NB4 (cell line): ENCODE measurements around the gene WDR36.

Source experiments
- DNase-seq: peaks from one replicate; pipeline ENCODE4 v3.0.0; 2010; ENCODE audit warnings: low read depth
- H3K4me3 ChIP-seq: one replicate; pipeline ENCODE4 v1.5.1; 2011; ENCODE audit warnings: mild to moderate bottlenecking, low read depth, low read length, moderate library complexity
- MYC ChIP-seq: IDR thresholded peaks from 2 replicates; pipeline ENCODE4 v1.6.1; 2011; ENCODE audit warnings: low read depth, low read length
- POLR2A ChIP-seq: IDR thresholded peaks from 2 replicates; pipeline ENCODE4 v1.6.1; 2011; ENCODE audit warnings: mild to moderate bottlenecking; ENCODE audit not compliant: insufficient read length; ENCODE audit errors: extremely low read depth
- TF ChIP-seq, protein P1 (sequence below): IDR thresholded peaks from 2 replicates; pipeline ENCODE4 v1.6.1; 2011; ENCODE audit warnings: low read depth, low read length
- TF ChIP-seq, protein P2 (sequence below): IDR thresholded peaks from one replicate; pipeline ENCODE4 v1.5.1; 2012; ENCODE audit warnings: low read depth, low read length

Gene WDR36

DNA sequence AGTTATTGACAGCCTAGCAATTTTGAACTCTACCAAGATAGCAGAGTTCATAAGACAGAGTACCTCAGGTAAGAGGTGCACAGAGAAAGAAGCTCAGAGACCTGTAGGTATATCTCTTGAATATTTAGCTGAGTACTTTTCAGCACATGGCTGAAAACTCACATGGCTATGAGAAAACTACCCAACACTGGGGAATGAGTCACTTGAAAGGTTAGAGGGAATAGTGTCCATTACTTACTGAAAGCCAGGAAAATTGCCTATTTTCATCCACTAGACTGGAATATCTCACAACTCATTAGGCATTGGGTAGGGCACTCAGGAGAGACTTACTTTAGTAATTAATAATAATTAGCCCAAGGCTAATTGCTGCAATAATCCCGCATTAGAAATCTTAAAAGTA, 12.3 kb upstream of the WDR36 start:
- DNase-seq: no peak
- H3K4me3 ChIP-seq: no peak overlapping the region
- TF ChIP-seq MYC (no peak), POLR2A (no peak)
- TF ChIP-seq, protein P1, sequence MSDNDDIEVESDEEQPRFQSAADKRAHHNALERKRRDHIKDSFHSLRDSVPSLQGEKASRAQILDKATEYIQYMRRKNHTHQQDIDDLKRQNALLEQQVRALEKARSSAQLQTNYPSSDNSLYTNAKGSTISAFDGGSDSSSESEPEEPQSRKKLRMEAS: no peak
- TF ChIP-seq, protein P2, sequence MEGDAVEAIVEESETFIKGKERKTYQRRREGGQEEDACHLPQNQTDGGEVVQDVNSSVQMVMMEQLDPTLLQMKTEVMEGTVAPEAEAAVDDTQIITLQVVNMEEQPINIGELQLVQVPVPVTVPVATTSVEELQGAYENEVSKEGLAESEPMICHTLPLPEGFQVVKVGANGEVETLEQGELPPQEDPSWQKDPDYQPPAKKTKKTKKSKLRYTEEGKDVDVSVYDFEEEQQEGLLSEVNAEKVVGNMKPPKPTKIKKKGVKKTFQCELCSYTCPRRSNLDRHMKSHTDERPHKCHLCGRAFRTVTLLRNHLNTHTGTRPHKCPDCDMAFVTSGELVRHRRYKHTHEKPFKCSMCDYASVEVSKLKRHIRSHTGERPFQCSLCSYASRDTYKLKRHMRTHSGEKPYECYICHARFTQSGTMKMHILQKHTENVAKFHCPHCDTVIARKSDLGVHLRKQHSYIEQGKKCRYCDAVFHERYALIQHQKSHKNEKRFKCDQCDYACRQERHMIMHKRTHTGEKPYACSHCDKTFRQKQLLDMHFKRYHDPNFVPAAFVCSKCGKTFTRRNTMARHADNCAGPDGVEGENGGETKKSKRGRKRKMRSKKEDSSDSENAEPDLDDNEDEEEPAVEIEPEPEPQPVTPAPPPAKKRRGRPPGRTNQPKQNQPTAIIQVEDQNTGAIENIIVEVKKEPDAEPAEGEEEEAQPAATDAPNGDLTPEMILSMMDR: no peak

DNA sequence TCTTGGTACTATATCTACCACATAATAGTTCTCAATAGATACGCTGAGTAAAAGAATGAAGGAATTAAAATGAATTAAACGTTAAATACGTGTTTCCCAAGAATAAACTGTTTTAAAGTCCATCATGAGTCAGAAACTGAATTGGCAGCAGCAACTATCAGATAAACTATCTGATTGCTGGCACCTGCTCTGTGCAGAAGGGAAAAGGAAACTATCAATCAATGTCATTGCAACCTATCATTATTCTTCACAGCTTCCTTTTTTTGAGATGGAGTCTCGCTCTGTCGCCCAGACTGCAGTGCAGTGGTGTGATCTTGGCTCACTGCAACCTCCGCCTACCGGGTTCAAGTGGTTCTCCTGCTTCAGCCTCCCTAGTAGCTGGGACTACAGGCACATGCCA, 8.8 kb upstream of the WDR36 start:
- TF ChIP-seq, protein P2: no peak
- TF ChIP-seq POLR2A: no peak
- TF ChIP-seq, protein P1: no peak
- TF ChIP-seq MYC: no peak
- no peak for DNase-seq

DNA sequence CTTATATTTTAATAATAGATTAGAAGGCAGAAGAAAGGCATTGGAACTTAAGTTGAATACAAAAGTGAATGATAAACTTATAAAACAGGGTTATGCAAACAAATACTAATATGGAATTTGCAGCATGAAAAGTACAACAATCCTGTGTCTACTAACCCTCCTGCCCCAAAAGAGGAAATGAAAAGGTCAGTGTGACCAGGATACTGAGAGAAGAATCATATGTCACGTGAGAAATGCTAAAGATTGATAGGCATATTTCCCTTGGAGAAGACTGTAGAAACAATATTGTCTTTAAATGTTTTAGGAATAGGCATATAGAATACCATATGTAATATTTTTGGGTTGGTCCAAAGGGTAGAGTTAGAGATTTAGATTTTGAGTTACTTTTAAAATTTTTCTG, 3.8 kb downstream of the WDR36 start:
- no peak for DNase-seq
- TF ChIP-seq, protein P1: no peak
- TF ChIP-seq POLR2A (no peak), MYC (no peak)
- TF ChIP-seq, protein P2: no peak
- no peak overlapping the region for H3K4me3 ChIP-seq

More for the DNA sequence above, 8.8 kb upstream of the WDR36 start:
- H3K4me3 ChIP-seq: no peak overlapping the region

DNA sequence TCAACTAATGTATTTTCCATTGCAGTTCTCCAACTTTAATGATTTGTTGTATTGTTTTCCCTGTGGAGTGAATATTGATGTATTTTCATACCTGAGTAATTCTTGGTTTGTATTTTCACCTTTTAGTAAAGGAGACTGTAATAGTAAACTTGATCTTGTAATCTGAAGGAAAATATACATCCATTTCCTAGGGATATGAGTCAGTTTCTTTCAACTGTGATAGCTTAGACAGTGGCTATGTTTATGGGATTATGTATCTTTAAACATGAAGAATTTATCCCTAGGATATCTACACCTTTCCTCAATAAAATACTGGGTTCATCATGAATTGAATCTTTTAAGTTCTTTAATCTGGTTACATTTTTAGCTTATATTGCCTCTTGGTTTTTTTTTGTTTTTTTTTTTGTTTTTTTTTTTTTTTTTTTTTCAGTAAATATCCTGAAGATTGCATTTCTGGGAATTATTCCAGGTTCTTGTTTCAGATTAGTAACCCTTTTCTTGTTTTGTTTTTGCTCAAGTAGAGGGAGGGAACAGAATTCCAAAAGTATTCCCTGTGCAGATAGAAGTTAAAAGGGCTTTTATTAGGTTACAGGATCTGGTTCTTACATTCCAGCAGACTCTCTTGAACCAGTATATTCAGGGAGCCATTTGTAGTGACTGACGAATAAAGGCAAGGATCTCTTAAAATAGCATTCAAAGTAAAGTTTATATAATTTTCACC, 7.1 kb downstream of the WDR36 start:
- no peak for DNase-seq
- no peak for TF ChIP-seq POLR2A
- no peak for TF ChIP-seq MYC
- TF ChIP-seq, protein P1: no peak
- TF ChIP-seq, protein P2: no peak
- H3K4me3 ChIP-seq: no peak overlapping the region

DNA sequence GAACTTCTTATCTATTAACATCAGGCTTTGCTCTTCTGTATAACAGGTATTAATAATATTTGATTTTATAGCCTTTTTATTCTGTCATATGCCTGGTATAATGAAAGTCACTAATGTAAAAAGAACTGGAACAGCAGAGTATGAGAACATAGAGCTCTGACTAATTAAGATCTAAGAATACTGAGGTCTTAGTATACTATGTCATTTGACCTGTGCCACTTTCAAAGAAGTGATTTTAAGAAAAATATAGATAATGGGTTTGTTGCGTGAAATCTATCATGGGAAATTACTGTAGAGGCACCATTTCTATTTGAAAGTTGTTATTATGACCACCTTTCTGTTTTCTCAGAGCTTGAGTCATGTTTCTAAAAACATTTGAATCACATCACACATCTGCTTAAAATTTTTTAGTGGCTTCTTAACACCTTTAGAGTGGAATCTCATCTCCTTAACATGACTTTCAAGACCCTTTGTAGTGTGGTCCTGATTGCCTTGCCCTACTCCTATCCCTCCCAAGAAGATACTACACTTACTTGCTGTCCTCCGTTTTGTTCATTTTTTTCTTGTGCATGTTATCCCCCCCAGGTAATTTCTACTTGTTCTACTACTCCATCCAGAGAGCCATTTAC, 14.3 kb downstream of the WDR36 start:
- no peak overlapping the region for H3K4me3 ChIP-seq
- TF ChIP-seq, protein P1: no peak
- TF ChIP-seq, protein P2: no peak
- TF ChIP-seq POLR2A (no peak), MYC (no peak)
- DNase-seq: no peak
